Trophoblast cell (in vitro differentiated cells and primary cell): ENCODE measurements around the gene ENTPD2.

Experiments used
- DNase-seq, 2 donors: peaks; one replicate each; pipeline ENCODE4 v3.0.0-alpha.2; 2016
- H2AFZ ChIP-seq: 2 replicates; pipeline ENCODE4 v1.6.1; 2013; ENCODE audit warnings: low read length, moderate library complexity, mild to moderate bottlenecking; ENCODE audit not compliant: insufficient read depth, poor library complexity
- H2AK5ac ChIP-seq: 2 replicates; pipeline ENCODE4 v1.6.1; 2013; ENCODE audit warnings: mild to moderate bottlenecking, low read length
- H2BK120ac ChIP-seq: 2 replicates; pipeline ENCODE4 v1.6.1; 2013; ENCODE audit warnings: low read length, mild to moderate bottlenecking, moderate library complexity; ENCODE audit not compliant: insufficient read depth, poor library complexity
- H2BK12ac ChIP-seq: 2 replicates; pipeline ENCODE4 v1.6.1; 2013; ENCODE audit warnings: mild to moderate bottlenecking, low read length, moderate library complexity
- H2BK5ac ChIP-seq: 2 replicates; pipeline ENCODE4 v1.6.1; 2013; ENCODE audit warnings: low read length, low read depth, moderate library complexity, mild to moderate bottlenecking; ENCODE audit not compliant: poor library complexity
- H3K14ac ChIP-seq: 2 replicates; pipeline ENCODE4 v1.6.1; 2013; ENCODE audit warnings: mild to moderate bottlenecking, low read length
- H3K18ac ChIP-seq: 2 replicates; pipeline ENCODE4 v1.6.1; 2013; ENCODE audit warnings: mild to moderate bottlenecking, low read length
- H3K23ac ChIP-seq: 2 replicates; pipeline ENCODE4 v1.6.1; 2013; ENCODE audit warnings: low read length
- H3K27ac ChIP-seq: 2 replicates; pipeline ENCODE4 v1.5.1; 2013; ENCODE audit warnings: low read depth, mild to moderate bottlenecking, inconsistent platforms, low read length, moderate library complexity
- H3K27me3 ChIP-seq: 2 replicates; pipeline ENCODE4 v1.6.1; 2013; ENCODE audit warnings: inconsistent platforms, mild to moderate bottlenecking, low read length, moderate library complexity; ENCODE audit not compliant: insufficient read depth
- H3K36me3 ChIP-seq, 2 experiments: 1 replicate in 1 of 2; 2 replicates in 1 of 2; pipeline ENCODE4 v1.6.1; 2013; ENCODE audit warnings: low read length in 2 of 2, mild to moderate bottlenecking in 2 of 2, moderate library complexity in 1 of 2; ENCODE audit not compliant: insufficient read depth in 2 of 2, control insufficient read depth in 1 of 2
- H3K4ac ChIP-seq: 2 replicates; pipeline ENCODE4 v1.6.1; 2013; ENCODE audit warnings: low read depth, mild to moderate bottlenecking, low read length, moderate library complexity
- H3K4me1 ChIP-seq, 2 experiments: 1 replicate in 1 of 2; 2 replicates in 1 of 2; pipeline ENCODE4 v1.6.1; 2013; ENCODE audit warnings: low read length in 2 of 2, mild to moderate bottlenecking in 2 of 2, moderate library complexity in 1 of 2; ENCODE audit not compliant: insufficient read depth in 2 of 2, control insufficient read depth in 1 of 2
- H3K4me2 ChIP-seq: 2 replicates; pipeline ENCODE4 v1.6.1; 2013; ENCODE audit warnings: inconsistent platforms, mild to moderate bottlenecking, low read length, moderate library complexity
- H3K4me3 ChIP-seq: 2 replicates; pipeline ENCODE4 v1.5.1; 2013; ENCODE audit warnings: mild to moderate bottlenecking, low read depth, low read length, inconsistent platforms
- H3K79me1 ChIP-seq: one replicate; pipeline ENCODE4 v1.6.1; 2013; ENCODE audit warnings: low read length
- H3K79me2 ChIP-seq: 2 replicates; pipeline ENCODE4 v1.6.1; 2013; ENCODE audit warnings: low read length, mild to moderate bottlenecking; ENCODE audit not compliant: control insufficient read depth, insufficient read depth, poor library complexity
- H3K9ac ChIP-seq: 2 replicates; pipeline ENCODE4 v1.6.1; 2013; ENCODE audit warnings: mild to moderate bottlenecking, low read length
- H3K9me3 ChIP-seq: 2 replicates; pipeline ENCODE4 v1.6.1; 2013; ENCODE audit warnings: low read depth, mild to moderate bottlenecking, control low read depth, inconsistent platforms, low read length; ENCODE audit not compliant: insufficient read depth
- H4K12ac ChIP-seq: 2 replicates; pipeline ENCODE4 v1.6.1; 2013; ENCODE audit warnings: low read depth, mild to moderate bottlenecking, low read length, moderate library complexity
- H4K8ac ChIP-seq: 2 replicates; pipeline ENCODE4 v1.6.1; 2013; ENCODE audit warnings: low read depth, mild to moderate bottlenecking, low read length, moderate library complexity
- H4K91ac ChIP-seq: one replicate; pipeline ENCODE4 v1.6.1; 2013; ENCODE audit warnings: low read depth, mild to moderate bottlenecking, low read length, moderate library complexity
- WGBS: extraction: QIAGEN DNeasy Blood & Tissue Kit; methylation state at CpG from one replicate; pipeline ENCODE4 v1.1.7; 2013; ENCODE audit warnings: missing lambda C conversion rate; ENCODE audit not compliant: insufficient read length, insufficient coverage; ENCODE audit errors: extremely low coverage; 5-methylcytosine and 5-hydroxymethylcytosine counted together

ENTPD2 gene

DNA sequence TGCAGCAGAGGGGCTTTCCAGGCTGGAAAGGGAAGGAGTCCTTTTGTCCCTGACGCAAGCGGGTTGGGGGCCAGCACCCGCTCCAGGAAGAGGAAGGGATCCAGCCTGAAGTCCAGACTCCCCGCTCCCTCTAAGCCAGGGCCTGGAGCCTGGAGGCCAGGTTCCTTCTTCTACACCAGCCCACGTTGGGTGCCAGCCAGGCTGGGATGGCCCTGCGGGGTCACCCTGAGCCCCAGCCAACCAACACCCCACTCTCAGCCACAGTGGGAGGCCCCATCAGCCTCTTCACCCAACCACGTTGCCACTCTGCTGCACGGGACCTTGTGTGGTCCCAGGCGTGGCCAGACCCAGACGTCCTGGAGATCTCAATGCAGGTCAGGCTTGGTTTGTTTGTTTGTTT lies 21.0 kb downstream of the ENTPD2 start:
- H2BK120ac ChIP-seq = no peak overlapping the region

DNA sequence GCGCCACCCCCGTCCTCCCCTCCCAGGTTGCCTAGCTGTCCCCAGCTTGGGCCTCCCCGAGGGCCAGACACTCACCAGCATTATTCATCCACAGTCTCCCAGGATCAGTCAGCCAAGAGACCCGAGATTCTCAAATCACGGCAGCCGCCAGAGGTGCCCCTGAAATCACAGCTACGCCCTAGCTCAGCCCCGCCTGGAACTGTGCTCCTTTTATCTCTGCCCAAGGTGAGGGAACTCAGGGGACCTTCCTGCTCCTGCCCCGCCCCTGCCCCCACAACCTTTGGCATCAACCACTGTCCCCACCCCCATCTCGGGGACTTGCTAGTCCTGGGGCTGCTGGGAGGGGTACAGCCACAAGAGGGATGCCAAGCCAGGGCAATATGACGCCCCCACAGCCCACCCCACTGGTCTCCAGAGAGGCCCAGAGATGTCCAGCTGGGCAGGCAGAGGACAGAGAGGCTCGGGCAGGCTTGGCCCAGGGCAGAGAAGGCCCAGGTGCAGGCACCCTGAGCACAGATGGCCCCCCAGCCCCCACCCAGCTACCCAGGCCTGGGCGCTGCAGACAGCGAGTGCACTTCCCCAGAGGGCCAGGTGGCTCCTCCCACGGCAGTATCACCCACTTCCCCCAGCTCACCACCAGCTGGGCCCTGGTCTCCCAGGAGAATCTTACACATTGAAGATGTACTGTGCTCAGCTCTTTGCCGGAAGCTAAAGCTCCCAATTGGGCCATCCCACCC lies 21.8 kb downstream of the ENTPD2 start, which contains the start of gene FUT7:
Gene FUT7, minus strand, starts transcription at position 185 of the 737 bp plus-strand sequence. Its CDS starts 97 bp downstream, at position 88.
- no peak within 1 kb of the TSS for H2AFZ ChIP-seq
- H3K4me3 ChIP-seq = no peak within 1 kb of the TSS
- no peak within 1 kb of the TSS for H4K8ac ChIP-seq
- no peak within 1 kb of the TSS for H3K23ac ChIP-seq
- H3K4ac ChIP-seq = no peak within 1 kb of the TSS
- no peaks in the 10 kb centered on the region for H3K79me1 ChIP-seq
- H3K9ac ChIP-seq = no peak within 1 kb of the TSS
- H2BK12ac ChIP-seq = no peak within 1 kb of the TSS
- H3K9me3 ChIP-seq = peaks cover 5% of the 10 kb centered on the region
- H3K4me1 ChIP-seq = peaks cover 6 to 8% of the 10 kb centered on the region in 2 experiments
- H2BK120ac ChIP-seq = no peak within 1 kb of the TSS
- no CpG with 5 or more reads among the region's 16 CpGs for WGBS
- no peak within 1 kb of the TSS for H2AK5ac ChIP-seq
- H3K27me3 ChIP-seq = peaks cover 5% of the 10 kb centered on the region
- no peak within 1 kb of the TSS for H3K4me2 ChIP-seq
- H3K14ac ChIP-seq = no peak within 1 kb of the TSS
- H4K12ac ChIP-seq = no peak within 1 kb of the TSS
- no peaks in the 10 kb centered on the region for H3K79me2 ChIP-seq
- H3K36me3 ChIP-seq = no peaks in the 10 kb centered on the region
- no peak for DNase-seq
- H3K18ac ChIP-seq = no peak within 1 kb of the TSS
- H4K91ac ChIP-seq = no peak within 1 kb of the TSS
- no peak within 1 kb of the TSS for H3K27ac ChIP-seq
- H2BK5ac ChIP-seq = no peak within 1 kb of the TSS

More for the DNA sequence above, 21.0 kb downstream of the ENTPD2 start:
- no CpG with 5 or more reads among the region's 10 CpGs for whole genome bisulfite sequencing
- peaks cover 2% of the 10 kb centered on the region for H3K9me3 ChIP-seq
- no peaks in the 10 kb centered on the region for H3K36me3 ChIP-seq
- no peak overlapping the region for H3K4ac ChIP-seq
- H2BK5ac ChIP-seq = no peak overlapping the region
- no peak overlapping the region for H2AK5ac ChIP-seq
- H3K14ac ChIP-seq = no peak overlapping the region
- H3K79me2 ChIP-seq = no peaks in the 10 kb centered on the region
- H3K27me3 ChIP-seq = no peaks in the 10 kb centered on the region
- no peak overlapping the region for H3K18ac ChIP-seq
- H3K27ac ChIP-seq = no peak overlapping the region
- no peak overlapping the region for H4K8ac ChIP-seq
- no peaks in the 10 kb centered on the region for H3K79me1 ChIP-seq
- no peak overlapping the region for H3K4me3 ChIP-seq
- DNase-seq = peak; percentile 13 to 26
- H2AFZ ChIP-seq = no peak overlapping the region
- no peak overlapping the region for H4K12ac ChIP-seq
- no peak overlapping the region for H3K4me2 ChIP-seq
- no peak overlapping the region for H4K91ac ChIP-seq
- H2BK12ac ChIP-seq = no peak overlapping the region
- no peak overlapping the region for H3K9ac ChIP-seq
- no peak overlapping the region for H3K23ac ChIP-seq
- peaks cover 6% of the 10 kb centered on the region in 2 experiments for H3K4me1 ChIP-seq

DNA sequence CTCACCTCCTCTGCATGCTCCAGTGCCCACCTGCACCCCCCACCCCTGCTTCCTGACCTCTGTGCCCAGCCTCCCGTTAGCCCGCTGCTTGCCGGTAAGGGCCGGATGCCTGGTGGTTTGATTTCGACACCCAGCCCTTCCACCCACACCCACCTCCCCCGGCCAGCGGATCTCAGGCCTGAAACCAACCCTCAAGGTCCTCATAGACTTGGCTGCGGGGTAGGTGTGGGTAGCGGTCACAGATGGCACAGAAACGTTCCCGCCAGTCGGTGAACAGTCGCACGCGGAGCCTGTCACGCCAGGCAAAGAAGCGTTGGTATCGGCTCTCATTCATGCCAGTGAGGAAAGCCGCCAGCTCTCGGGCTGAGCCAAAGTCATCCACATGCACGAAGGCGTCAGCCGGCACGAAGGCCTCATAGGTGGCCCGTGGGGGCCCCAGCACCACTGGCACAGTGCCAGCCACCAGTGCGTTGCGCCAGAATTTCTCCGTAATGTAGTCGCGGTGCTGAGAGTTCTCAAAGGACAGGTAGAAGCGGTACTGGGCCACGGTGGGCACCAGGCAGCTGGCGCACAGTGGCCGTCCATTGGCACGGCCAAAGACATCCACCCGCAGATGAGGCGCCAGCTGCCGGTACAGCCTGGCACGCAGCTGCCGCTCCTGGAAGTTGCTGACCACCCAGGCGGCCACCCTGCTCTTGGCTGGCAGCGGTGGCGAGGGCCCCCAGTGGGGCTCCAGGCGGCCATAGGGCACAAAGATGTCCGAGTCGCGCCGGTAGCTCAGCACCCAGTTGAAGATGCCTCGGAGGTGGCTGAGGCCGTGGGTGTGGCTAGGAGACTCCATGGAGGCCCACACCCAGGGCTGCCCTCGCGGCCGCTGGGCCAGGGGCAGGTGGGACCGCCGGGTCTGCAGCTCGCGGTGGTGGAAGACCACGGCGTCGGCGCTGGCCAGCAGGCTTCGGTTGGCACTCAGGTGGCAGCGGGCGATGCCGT lies 23.0 kb downstream of the ENTPD2 start:
- H4K12ac ChIP-seq = no peak overlapping the region

DNA sequence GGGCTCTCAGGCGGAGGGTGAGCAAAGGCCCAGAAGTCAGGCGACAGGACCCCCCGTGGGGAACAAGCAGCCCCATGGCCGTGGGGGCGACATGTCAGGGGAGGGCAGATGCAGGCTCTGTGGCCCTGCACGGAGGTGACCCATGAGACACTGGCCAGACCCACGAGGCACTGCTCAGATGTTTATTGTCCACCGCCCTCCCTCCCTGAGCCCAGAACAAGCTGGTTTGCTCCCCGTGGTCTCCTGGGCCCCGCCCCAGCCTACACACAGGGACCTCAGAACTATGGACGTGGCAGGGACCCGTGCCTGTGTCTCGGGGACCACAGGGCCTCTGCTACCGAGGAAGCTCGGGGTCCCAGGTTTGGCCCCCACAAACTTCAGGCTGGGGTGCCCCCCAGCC lies 23.9 kb downstream of the ENTPD2 start:
- H3K4me2 ChIP-seq = no peak overlapping the region
- no peak overlapping the region for H2BK12ac ChIP-seq
- H3K4me3 ChIP-seq = no peak overlapping the region
- H4K8ac ChIP-seq = no peak overlapping the region
- H4K91ac ChIP-seq = no peak overlapping the region
- H4K12ac ChIP-seq = no peak overlapping the region
- no peak for DNase-seq
- no peak overlapping the region for H3K14ac ChIP-seq
- no CpG with 5 or more reads among the region's 15 CpGs for WGBS
- no peak overlapping the region for H2BK5ac ChIP-seq
- H3K4ac ChIP-seq = no peak overlapping the region
- no peaks in the 10 kb centered on the region for H3K79me2 ChIP-seq
- no peaks in the 10 kb centered on the region for H3K36me3 ChIP-seq
- no peak overlapping the region for H2AFZ ChIP-seq
- H3K79me1 ChIP-seq = no peaks in the 10 kb centered on the region
- H2AK5ac ChIP-seq = no peak overlapping the region
- H3K27me3 ChIP-seq = peaks cover 9% of the 10 kb centered on the region
- peaks cover 6 to 8% of the 10 kb centered on the region in 2 experiments for H3K4me1 ChIP-seq
- H2BK120ac ChIP-seq = no peak overlapping the region
- no peak overlapping the region for H3K18ac ChIP-seq
- peaks cover 3% of the 10 kb centered on the region for H3K9me3 ChIP-seq
- no peak overlapping the region for H3K23ac ChIP-seq
- no peak overlapping the region for H3K27ac ChIP-seq
- no peak overlapping the region for H3K9ac ChIP-seq

More for the DNA sequence above, 23.0 kb downstream of the ENTPD2 start:
- H3K79me1 ChIP-seq = no peaks in the 10 kb centered on the region
- no peak overlapping the region for H3K4me3 ChIP-seq
- H4K91ac ChIP-seq = no peak overlapping the region
- no peak for DNase-seq
- H2AK5ac ChIP-seq = no peak overlapping the region
- no peak overlapping the region for H2BK5ac ChIP-seq
- H3K79me2 ChIP-seq = no peaks in the 10 kb centered on the region
- no peak overlapping the region for H2BK12ac ChIP-seq
- no CpG with 5 or more reads among the region's 65 CpGs for WGBS
- H2BK120ac ChIP-seq = no peak overlapping the region
- H4K8ac ChIP-seq = no peak overlapping the region
- no peak overlapping the region for H3K18ac ChIP-seq
- no peak overlapping the region for H3K27ac ChIP-seq
- H3K4ac ChIP-seq = no peak overlapping the region
- no peak overlapping the region for H3K9ac ChIP-seq
- peaks cover 9% of the 10 kb centered on the region for H3K27me3 ChIP-seq
- peaks cover 5% of the 10 kb centered on the region for H3K9me3 ChIP-seq
- no peak overlapping the region for H3K4me2 ChIP-seq
- no peak overlapping the region for H3K14ac ChIP-seq
- no peak overlapping the region for H2AFZ ChIP-seq
- H3K36me3 ChIP-seq = no peaks in the 10 kb centered on the region
- H3K4me1 ChIP-seq = peaks cover 6 to 8% of the 10 kb centered on the region in 2 experiments
- H3K23ac ChIP-seq = no peak overlapping the region
